A549 treated with CORT108297 at 1 μM for 4 hours (cell line): ENCODE measurements around the gene KRT12. TPM values are rescaled to one million over a fixed set of nuclear protein-coding genes. Genes with fewer than 3 reads are reported as not detected.

ENCODE experiments used
- total RNA-seq: library from RNA; stranded (reverse); fragments of 200-300 nt; extraction: Qiagen RNA extraction; gene quantifications from 5 replicates; pipeline ENCODE4 v1.2.3, GENCODE V29; 2022

Gene KRT12
- not detected in 5 replicates for total RNA-seq

DNA sequence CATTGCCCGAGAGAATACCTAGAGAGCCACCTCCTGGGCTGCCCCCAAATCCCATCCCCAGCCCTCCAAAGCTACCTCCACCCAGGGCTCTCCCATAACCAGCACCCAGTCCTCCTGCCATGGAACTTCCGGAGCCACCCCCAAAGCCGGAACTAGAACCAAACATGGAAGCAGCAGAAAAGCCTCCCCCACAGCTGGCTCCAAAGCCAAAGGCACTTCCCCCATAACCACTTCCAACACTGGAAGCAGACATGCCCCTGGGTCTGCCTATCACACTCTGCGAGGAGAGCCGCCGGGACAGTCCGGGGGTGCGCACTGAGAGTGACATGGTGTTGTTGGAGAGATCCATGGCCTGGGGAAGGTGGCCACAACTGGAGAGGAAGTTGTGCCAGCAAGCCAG is at the start of gene KRT12:
TSS of gene KRT12 (minus strand) at position 386 of the 400 bp plus-strand sequence. CDS start at position 349, 37 bp downstream.

DNA sequence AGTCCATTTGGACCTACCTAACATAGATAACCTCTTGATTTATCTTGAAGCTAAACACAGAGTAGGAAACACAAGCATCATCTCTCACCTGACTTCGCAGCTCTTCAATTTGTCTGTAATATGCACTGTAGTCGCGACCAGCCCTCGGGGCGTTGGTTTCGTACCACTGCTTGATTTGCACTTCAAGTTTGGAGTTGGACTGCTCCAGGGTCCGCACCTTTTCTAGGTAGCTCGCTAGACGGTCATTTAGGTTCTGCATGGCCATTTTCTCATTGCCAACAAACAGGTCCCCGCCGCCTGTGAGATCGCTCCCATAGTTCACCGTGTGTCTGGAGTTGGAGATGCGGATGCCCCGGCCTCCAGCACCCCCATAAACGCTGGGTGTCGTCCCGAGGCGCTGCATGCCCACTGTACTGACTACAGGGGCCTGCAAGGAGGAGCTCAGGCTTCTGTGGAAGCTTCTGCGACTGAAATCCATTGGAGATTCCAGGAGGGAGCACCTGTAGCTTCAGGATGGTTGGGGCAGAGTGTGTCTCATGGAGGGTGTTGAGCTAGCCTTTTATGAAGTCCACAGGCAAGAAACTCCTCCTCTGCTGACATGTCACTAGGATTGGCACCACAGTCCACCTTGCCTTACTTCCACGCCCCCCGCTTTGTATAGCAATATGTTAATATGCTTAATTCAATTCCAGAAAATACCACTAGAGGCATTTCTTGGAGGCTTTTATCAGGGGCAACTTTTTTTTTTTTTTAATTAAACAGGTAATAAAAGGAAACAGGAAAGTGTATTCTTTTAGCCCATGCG is 17.9 kb upstream of the KRT12 start, which contains the start of gene KRT20:
TSS of gene KRT20 (minus strand) at position 535 of the 805 bp plus-strand sequence. CDS start at position 478, 57 bp downstream.

DNA sequence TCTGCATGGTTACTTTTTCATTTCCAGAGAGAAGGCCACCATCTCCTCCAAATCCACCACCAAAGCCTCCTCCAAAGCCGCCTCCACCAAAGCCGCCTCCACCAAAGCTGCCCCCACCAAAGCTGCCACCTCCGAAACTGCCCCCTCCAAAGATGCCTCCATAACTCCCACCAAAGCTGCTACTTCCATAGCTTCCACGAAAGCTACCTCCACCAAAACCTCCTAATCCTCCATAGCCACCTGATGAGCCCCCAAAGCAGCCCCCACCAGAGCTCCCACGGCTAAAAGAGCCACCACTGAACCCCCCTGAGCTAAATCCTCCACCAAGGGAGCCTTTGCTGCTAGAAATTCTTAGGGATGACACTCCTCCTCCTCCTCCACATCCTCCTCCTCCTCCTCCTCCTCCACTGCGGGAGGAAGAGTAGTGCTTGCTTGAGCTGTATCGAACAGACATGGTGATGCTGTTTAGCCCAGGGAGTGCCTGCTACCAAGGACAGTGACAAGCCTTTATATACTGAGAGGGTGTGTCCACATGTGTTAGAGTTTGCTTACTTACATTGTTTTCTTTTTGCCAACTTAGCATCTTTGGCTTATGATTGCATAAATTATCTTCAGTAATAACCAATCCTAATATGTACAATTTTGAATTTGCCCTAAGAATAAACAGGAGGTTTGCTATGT is 44.8 kb downstream of the KRT12 start, which contains the start of gene KRT10:
TSS of gene KRT10 (minus strand) at position 483 of the 681 bp plus-strand sequence. CDS start at position 454, 29 bp downstream.

Other genes with a start within 250 kb of the KRT12 start
- gene SMARCE1, start 219.4 kb downstream of the KRT12 start, total RNA-seq: 107 to 116 TPM (median 111 TPM) in 5 replicates
- gene KRT222, start 202.0 kb downstream of the KRT12 start, total RNA-seq: 0.27 to 0.69 TPM (median 0.52 TPM) in 5 replicates
- not detected in 5 replicates for gene KRT24, start 163.5 kb downstream of the KRT12 start, total RNA-seq
- gene KRT25, start 111.9 kb downstream of the KRT12 start, total RNA-seq: not detected in 5 replicates
- gene KRT26, start 95.0 kb downstream of the KRT12 start, total RNA-seq: not detected in 5 replicates
- gene KRT27, start 84.7 kb downstream of the KRT12 start, total RNA-seq: not detected in 5 replicates
- not detected in 5 replicates for gene KRT28, start 67.3 kb downstream of the KRT12 start, total RNA-seq
- 79.3 to 132 TPM (median 110 TPM) in 5 replicates for gene KRT10, start 44.6 kb downstream of the KRT12 start, total RNA-seq
- 0.18 to 0.28 TPM (median 0.26 TPM) in 5 replicates for gene KRT20, start 18.0 kb upstream of the KRT12 start, total RNA-seq
- 0.08 to 0.14 TPM (median 0.10 TPM) in 3 of 5 replicates, not detected in the others for gene KRT23, start 70.4 kb upstream of the KRT12 start, total RNA-seq
- gene KRT39, start 99.7 kb upstream of the KRT12 start, total RNA-seq: not detected in 5 replicates
- gene KRT40, start 117.1 kb upstream of the KRT12 start, total RNA-seq: not detected in 5 replicates
- not detected in 5 replicates for gene KRTAP3-3, start 126.9 kb upstream of the KRT12 start, total RNA-seq
- 0.20 to 0.42 TPM (median 0.34 TPM) in 5 replicates for gene KRTAP3-2, start 132.7 kb upstream of the KRT12 start, total RNA-seq
- 0.18 TPM in 1 of 5 replicates, not detected in the others for gene KRTAP3-1, start 141.9 kb upstream of the KRT12 start, total RNA-seq
- not detected in 5 replicates for gene KRTAP1-5, start 160.0 kb upstream of the KRT12 start, total RNA-seq
- gene KRTAP1-4, start 163.0 kb upstream of the KRT12 start, total RNA-seq: not detected in 5 replicates
- not detected in 5 replicates for gene KRTAP1-3, start 167.7 kb upstream of the KRT12 start, total RNA-seq
- not detected in 5 replicates for gene KRTAP1-1, start 174.2 kb upstream of the KRT12 start, total RNA-seq
- not detected in 5 replicates for gene KRTAP2-1, start 180.1 kb upstream of the KRT12 start, total RNA-seq
- not detected in 5 replicates for gene KRTAP2-2, start 188.0 kb upstream of the KRT12 start, total RNA-seq
- gene KRTAP2-3, start 192.9 kb upstream of the KRT12 start, total RNA-seq: 0.11 to 0.18 TPM (median 0.17 TPM) in 3 of 5 replicates, not detected in the others
- not detected in 5 replicates for gene KRTAP2-4, start 198.7 kb upstream of the KRT12 start, total RNA-seq
- not detected in 5 replicates for gene KRTAP4-7, start 216.9 kb upstream of the KRT12 start, total RNA-seq
- gene KRTAP4-8, start 230.9 kb upstream of the KRT12 start, total RNA-seq: 0.10 TPM in 1 of 5 replicates, not detected in the others
- gene KRTAP4-16, start 235.0 kb upstream of the KRT12 start, total RNA-seq: not detected in 5 replicates
- not detected in 5 replicates for gene KRTAP4-9, start 238.2 kb upstream of the KRT12 start, total RNA-seq